ENCODE data around the gene USP13.

USP13 gene

DNA sequence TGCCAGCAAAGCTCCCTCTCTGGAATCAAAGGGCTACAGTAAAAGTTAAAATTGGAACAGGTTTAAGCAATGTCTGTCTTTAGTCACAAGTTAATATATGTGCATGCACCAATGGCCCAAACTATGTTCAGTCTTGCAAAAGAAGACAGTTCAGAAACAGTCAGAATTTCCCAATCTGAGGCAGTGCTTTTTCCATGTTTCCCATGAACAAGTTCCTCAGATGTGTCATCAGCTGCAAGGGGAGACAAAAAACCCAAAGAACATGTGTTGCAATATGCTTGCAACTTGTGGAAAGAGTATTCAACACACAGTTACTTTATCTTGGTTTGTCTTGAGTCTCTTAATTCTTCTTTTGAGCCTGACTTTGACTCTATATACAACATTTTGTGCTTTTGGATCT, 148.4 kb downstream of the USP13 start:
- peak; percentile 82 for DNase-seq (ENCODE audit: low read depth)

GRCh38 chr3:179801856-179802255, 149.0 kb downstream of the USP13 start:
- DNase-seq (ENCODE audit: low read depth) = peak; percentile 20

DNA sequence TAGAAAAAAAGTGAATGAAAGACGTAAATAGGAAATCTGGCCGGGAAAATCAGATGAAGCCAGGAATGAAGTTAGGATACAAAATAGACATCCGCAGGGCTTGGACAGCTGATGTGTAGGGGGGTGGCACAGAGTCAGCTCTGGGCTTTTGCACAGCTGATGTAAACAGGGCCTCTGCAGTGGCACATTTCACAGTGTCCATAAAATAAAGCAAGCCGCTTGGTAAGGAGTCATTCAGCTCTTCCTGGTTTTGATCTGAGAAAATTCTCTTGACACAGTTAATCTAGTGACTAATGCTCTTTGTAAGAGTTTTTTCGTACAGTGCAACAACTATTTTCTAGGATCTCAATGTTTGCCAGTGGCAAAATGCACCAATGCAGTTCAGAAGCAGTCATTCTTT, 153.3 kb downstream of the USP13 start:
- peak; percentile 51 for DNase-seq (ENCODE audit: low read depth)

DNA sequence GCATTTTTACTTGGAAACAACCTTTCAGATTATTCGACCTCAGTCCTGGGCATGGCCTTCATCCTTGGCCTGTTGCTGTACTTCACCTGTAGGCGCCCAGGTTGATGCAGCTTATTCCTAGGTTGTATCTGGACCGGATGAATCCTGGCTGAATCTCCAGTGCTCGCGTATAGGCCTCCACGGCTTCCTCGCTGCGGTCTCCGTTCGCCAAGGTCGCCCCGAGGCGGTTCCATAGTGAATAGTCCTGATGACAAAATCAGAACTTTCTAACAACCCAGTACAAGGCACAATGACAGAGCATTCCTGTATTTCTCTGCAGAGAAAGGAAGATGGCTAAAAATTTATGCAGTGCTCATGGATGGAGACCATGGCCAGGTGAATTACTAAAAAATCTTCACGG, 154.7 kb downstream of the USP13 start:
- DNase-seq (ENCODE audit: low read depth) = no peak

DNA sequence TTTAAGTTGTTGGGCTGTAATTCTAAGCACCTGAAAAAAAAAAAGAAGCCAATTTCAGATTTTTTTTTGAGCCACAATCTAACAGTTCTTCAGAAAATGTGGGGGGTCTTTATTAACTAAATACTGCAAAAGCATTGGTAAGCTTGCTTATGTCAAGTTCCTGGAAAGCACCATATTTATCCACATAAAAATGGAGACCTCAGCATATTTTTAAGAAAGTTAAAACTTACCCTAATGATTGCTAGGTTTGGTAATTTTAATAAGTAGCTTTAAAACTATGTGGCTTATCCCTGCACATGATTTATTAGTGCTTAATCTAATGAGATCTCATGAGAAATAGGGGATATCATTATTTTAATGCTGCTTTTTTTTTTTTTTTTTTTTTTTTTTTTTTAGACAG, 156.8 kb downstream of the USP13 start:
- no peak for DNase-seq (ENCODE audit: low read depth)

DNA sequence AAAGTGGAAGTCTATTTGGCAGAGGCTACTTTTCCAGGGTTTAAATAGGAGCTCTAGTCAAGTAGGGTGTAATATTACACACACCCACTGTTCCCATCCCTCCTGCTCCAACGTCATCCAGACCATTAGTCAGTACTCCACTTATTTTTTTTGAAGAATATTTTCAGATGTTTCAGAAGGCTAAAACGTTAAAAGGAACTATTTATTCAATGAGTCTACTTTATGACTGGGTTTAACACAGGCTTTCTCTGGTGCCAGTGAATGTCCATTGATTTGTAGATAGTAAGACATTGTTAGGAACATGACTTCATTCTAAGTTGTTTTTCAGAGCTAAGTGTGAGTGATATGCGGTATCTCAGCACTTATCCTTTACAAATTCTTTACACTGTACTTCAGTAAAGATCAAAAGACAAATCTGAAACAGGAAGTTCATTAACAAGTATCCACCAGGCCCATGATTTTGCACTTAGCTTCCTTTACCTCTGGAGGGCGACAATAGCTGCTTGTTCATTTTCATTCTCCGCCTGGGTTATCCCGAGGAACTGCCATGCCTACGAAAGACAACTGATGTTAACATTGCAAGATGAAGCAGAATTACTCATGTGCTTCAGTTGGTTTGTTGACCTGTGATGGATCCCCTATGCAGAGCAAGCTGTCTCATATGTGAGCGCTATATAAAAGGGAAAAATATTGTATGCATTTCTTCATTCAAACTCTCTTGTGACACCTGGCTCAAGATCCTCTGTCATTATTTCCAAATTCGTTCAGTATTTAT, 158.7 kb downstream of the USP13 start:
- DNase-seq (ENCODE audit: low read depth) = peak; percentile 83

DNA sequence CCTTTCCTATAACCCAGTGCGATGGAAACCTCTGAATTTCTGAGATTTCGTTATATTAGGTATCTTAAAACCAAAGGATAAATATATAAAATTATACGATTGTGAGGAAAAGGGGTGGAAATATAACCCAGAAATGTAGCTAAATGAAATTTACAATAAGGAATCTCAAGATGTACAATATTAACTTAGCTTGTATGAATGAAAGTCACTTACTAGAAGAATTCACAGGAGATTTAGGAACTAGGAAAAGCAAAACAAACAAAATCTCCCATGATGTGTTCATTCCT, 159.2 kb downstream of the USP13 start:
- no peak for DNase-seq (ENCODE audit: low read depth)

DNA sequence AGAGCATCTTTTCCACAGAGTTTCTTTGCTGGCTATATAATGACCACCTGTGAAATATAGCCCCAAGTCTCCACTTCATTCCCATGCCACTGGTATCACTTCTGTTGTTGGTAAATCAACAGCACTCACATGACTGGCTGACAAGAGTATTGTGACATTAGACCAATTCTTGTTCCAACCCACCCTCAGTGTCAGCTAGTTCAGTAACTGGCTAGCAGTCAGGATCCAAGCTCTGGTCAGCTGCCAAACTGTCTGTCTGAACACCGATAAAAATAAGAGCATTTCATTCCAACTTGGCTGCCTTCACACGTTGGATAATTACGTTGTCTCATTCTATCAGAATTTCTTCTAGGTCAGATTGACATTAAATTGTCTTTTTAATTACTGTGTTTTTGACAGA, 166.5 kb downstream of the USP13 start:
- DNase-seq (ENCODE audit: low read depth) = no peak

GRCh38 chr3:179822296-179822695, 169.5 kb downstream of the USP13 start:
- no peak for DNase-seq (ENCODE audit: low read depth)

GRCh38 chr3:179825527-179826246, 172.8 kb downstream of the USP13 start:
- no peak for DNase-seq (ENCODE audit: low read depth)

- DNase-seq (ENCODE audit: low read depth) = no peak
Observed at GRCh38 chr3:179826247-179826637, 173.4 kb downstream of the USP13 start.

DNA sequence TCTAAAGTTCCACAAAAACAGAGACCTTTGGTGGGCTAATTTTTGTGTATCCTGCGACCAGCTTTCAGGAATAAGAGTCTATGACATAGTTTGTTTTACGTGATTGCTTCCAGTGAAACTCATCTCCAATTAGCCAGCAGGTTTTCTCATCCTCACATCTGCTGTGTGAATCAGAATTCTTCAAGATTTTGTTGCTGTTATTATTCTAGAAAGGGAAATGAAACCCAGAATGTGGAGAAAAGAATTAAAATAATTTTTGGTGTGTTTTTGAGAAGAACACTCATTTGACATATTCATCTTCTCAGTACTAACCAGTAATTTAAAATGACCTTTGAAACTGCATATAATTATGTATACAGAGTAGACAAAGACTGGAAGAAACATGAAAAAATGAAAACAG, 175.9 kb downstream of the USP13 start:
- DNase-seq (ENCODE audit: low read depth) = no peak

- DNase-seq (ENCODE audit: low read depth) = no peak
Observed at GRCh38 chr3:179829401-179829800, 176.6 kb downstream of the USP13 start.

- DNase-seq (ENCODE audit: low read depth) = no peak
Observed at GRCh38 chr3:179832333-179832854, 179.6 kb downstream of the USP13 start.

GRCh38 chr3:179833294-179833693, 180.5 kb downstream of the USP13 start:
- no peak for DNase-seq (ENCODE audit: low read depth)

GRCh38 chr3:179837374-179837773, 184.5 kb downstream of the USP13 start:
- DNase-seq (ENCODE audit: low read depth) = peak; percentile 15

Measured in EH (cell line).